Measurements from ENCODE around the gene ANKRD34B.

ANKRD34B gene

GRCh38 chr5:80569961-80570786, at the start of gene ANKRD34B:
TSS of gene ANKRD34B (minus strand) at chr5:80570280. CDS start at chr5:80560019, 10,261 bp downstream.
- Histone ChIP-seq H3K27me3 (ENCODE audit: control insufficient read depth in 2 of 2, insufficient read depth in 2 of 2, low read length in 2 of 2) (peaks cover 26 to 54% of the 10 kb centered on the region in 2 donors), H3K9ac (ENCODE audit: low read depth in 1 of 2, low read length in 2 of 2) (no peak within 1 kb of the TSS), H3K36me3 (ENCODE audit: control insufficient read depth in 2 of 2, insufficient read depth in 2 of 2, low read length in 2 of 2) (no peaks in the 10 kb centered on the region), H3K27ac (ENCODE audit: low read depth in 2 of 2, low read length in 2 of 2) (no peak within 1 kb of the TSS), H3K4me3 (ENCODE audit: low read length in 2 of 2) (peak within 1 kb of the TSS; percentile 7 to 30), H3K4me1 (ENCODE audit: control insufficient read depth in 2 of 2, insufficient read depth in 2 of 2, low read length in 2 of 2) (peaks cover 0 to 4% of the 10 kb centered on the region in 2 donors), H3K9me3 (ENCODE audit: control insufficient read depth in 2 of 2, low read length in 2 of 2) (no peaks in the 10 kb centered on the region)

DNA sequence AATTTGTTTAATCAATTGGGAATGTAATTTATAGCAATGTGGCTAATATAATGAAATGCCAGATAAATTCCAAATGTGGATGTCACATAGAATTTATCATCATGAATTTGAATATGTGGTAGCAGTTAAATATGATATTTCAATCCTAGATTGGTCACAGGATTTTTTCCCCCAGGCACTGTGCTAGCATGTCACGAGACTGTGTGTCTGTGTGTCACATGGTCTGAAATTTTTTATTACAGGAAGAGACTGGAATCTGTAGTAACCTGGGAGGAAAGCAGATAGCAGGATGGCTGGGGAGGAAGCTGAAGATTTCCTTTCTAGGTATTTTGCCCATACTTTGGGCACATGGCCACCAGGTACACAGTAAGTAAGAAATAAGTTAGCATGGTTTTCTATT, 49.0 kb upstream of the ANKRD34B start:
- Histone ChIP-seq H3K36me3 (ENCODE audit: control insufficient read depth in 2 of 2, insufficient read depth in 2 of 2, low read length in 2 of 2) (no peaks in the 10 kb centered on the region), H3K4me3 (ENCODE audit: low read length in 2 of 2) (no peak overlapping the region), H3K9me3 (ENCODE audit: control insufficient read depth in 2 of 2, low read length in 2 of 2) (no peaks in the 10 kb centered on the region), H3K4me1 (ENCODE audit: control insufficient read depth in 2 of 2, insufficient read depth in 2 of 2, low read length in 2 of 2) (peaks cover 0 to 4% of the 10 kb centered on the region in 2 donors), H3K27me3 (ENCODE audit: control insufficient read depth in 2 of 2, insufficient read depth in 2 of 2, low read length in 2 of 2) (no peaks in the 10 kb centered on the region), H3K9ac (ENCODE audit: low read depth in 1 of 2, low read length in 2 of 2) (no peak overlapping the region), H3K27ac (ENCODE audit: low read depth in 2 of 2, low read length in 2 of 2) (no peak overlapping the region)

- Histone ChIP-seq H3K4me3 (ENCODE audit: low read length in 2 of 2) (no peak overlapping the region), H3K27me3 (ENCODE audit: control insufficient read depth in 2 of 2, insufficient read depth in 2 of 2, low read length in 2 of 2) (no peaks in the 10 kb centered on the region), H3K9ac (ENCODE audit: low read depth in 1 of 2, low read length in 2 of 2) (no peak overlapping the region), H3K4me1 (ENCODE audit: control insufficient read depth in 2 of 2, insufficient read depth in 2 of 2, low read length in 2 of 2) (peaks cover 0 to under 1% of the 10 kb centered on the region in 2 donors), H3K9me3 (ENCODE audit: control insufficient read depth in 2 of 2, low read length in 2 of 2) (no peaks in the 10 kb centered on the region), H3K27ac (ENCODE audit: low read depth in 2 of 2, low read length in 2 of 2) (no peak overlapping the region), H3K36me3 (ENCODE audit: control insufficient read depth in 2 of 2, insufficient read depth in 2 of 2, low read length in 2 of 2) (no peaks in the 10 kb centered on the region)
These were observed 48.4 kb upstream of the ANKRD34B start for GRCh38 chr5:80618438-80618837.

DNA sequence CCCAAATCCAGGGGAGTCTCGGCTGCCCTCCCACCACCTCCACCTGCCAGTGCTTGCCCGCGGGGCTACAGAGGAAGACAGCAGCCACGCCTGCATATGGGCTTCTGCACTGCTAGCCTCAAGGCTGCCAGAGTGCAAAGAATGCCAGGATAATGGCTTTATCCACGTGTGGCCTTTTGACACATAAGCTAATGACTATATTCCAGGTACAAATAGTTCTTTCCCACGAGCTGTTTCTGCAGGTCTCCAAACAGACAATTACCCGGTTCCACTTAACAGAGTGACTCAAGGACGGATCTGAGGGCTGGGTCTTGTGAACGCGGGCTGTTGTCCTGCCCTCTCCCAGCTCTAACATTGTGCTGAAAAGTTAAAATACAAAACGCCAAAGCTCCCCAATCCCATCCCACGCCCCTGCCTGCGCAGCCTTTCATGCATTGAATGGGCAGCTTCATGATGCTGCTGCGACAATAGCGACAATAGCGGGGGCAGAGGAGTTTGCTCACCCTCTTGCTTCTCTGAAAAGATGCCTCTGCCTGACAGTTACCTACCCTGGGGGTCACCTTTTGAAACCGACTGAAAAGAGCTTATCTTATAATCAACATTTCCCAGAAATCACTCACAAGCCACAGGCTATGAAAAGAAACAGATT, 45.3 kb upstream of the ANKRD34B start:
- H3K9ac ChIP-seq (ENCODE audit: low read depth in 1 of 2, low read length in 2 of 2), result no peak overlapping the region
- no peaks in the 10 kb centered on the region for H3K9me3 ChIP-seq (ENCODE audit: control insufficient read depth in 2 of 2, low read length in 2 of 2)
- no peaks in the 10 kb centered on the region for H3K27me3 ChIP-seq (ENCODE audit: control insufficient read depth in 2 of 2, insufficient read depth in 2 of 2, low read length in 2 of 2)
- H3K4me1 ChIP-seq (ENCODE audit: control insufficient read depth in 2 of 2, insufficient read depth in 2 of 2, low read length in 2 of 2), result no peaks in the 10 kb centered on the region
- no peak overlapping the region for H3K27ac ChIP-seq (ENCODE audit: low read depth in 2 of 2, low read length in 2 of 2)
- no peaks in the 10 kb centered on the region for H3K36me3 ChIP-seq (ENCODE audit: control insufficient read depth in 2 of 2, insufficient read depth in 2 of 2, low read length in 2 of 2)
- H3K4me3 ChIP-seq (ENCODE audit: low read length in 2 of 2), result no peak overlapping the region

DNA sequence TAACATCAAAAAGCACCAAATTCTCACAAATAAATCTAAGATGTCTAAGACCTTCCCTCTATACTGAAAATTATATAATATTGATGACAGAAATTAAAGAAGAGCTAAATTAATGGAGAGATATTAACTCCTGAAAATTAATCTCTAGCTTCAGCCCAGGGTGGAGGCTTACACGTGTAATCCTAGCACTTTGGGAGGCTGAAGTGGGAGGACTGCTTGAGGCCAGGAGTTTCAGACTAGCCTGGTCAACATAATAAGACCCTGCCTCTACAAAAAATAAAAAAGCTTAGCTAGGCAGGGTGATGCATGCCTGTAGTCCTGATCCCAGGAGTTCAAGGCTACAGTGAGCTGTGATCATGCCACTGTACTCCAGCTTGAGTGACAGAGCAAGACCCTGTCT, 39.6 kb upstream of the ANKRD34B start:
- H3K9me3 ChIP-seq (ENCODE audit: control insufficient read depth in 2 of 2, low read length in 2 of 2), result peaks cover 0 to 4% of the 10 kb centered on the region in 2 donors
- H3K9ac ChIP-seq (ENCODE audit: low read depth in 1 of 2, low read length in 2 of 2), result no peak overlapping the region

GRCh38 chr5:80608731-80609130, 38.7 kb upstream of the ANKRD34B start:
- no peaks in the 10 kb centered on the region for H3K4me1 ChIP-seq (ENCODE audit: control insufficient read depth in 2 of 2, insufficient read depth in 2 of 2, low read length in 2 of 2)
- no peak overlapping the region for H3K4me3 ChIP-seq (ENCODE audit: low read length in 2 of 2)
- no peak overlapping the region for H3K9ac ChIP-seq (ENCODE audit: low read depth in 1 of 2, low read length in 2 of 2)
- peaks cover 0 to 4% of the 10 kb centered on the region in 2 donors for H3K9me3 ChIP-seq (ENCODE audit: control insufficient read depth in 2 of 2, low read length in 2 of 2)
- H3K36me3 ChIP-seq (ENCODE audit: control insufficient read depth in 2 of 2, insufficient read depth in 2 of 2, low read length in 2 of 2), result no peaks in the 10 kb centered on the region
- no peaks in the 10 kb centered on the region for H3K27me3 ChIP-seq (ENCODE audit: control insufficient read depth in 2 of 2, insufficient read depth in 2 of 2, low read length in 2 of 2)
- no peak overlapping the region for H3K27ac ChIP-seq (ENCODE audit: low read depth in 2 of 2, low read length in 2 of 2)

More for the DNA sequence above, 39.6 kb upstream of the ANKRD34B start:
- Histone ChIP-seq H3K27ac (ENCODE audit: low read depth in 2 of 2, low read length in 2 of 2) (no peak overlapping the region), H3K36me3 (ENCODE audit: control insufficient read depth in 2 of 2, insufficient read depth in 2 of 2, low read length in 2 of 2) (no peaks in the 10 kb centered on the region), H3K27me3 (ENCODE audit: control insufficient read depth in 2 of 2, insufficient read depth in 2 of 2, low read length in 2 of 2) (no peaks in the 10 kb centered on the region), H3K4me1 (ENCODE audit: control insufficient read depth in 2 of 2, insufficient read depth in 2 of 2, low read length in 2 of 2) (no peaks in the 10 kb centered on the region), H3K4me3 (ENCODE audit: low read length in 2 of 2) (no peak overlapping the region)

GRCh38 chr5:80607832-80608231, 37.8 kb upstream of the ANKRD34B start:
- H3K27ac ChIP-seq (ENCODE audit: low read depth in 2 of 2, low read length in 2 of 2), result no peak overlapping the region
- H3K27me3 ChIP-seq (ENCODE audit: control insufficient read depth in 2 of 2, insufficient read depth in 2 of 2, low read length in 2 of 2), result no peaks in the 10 kb centered on the region
- H3K9me3 ChIP-seq (ENCODE audit: control insufficient read depth in 2 of 2, low read length in 2 of 2), result peaks cover 0 to 4% of the 10 kb centered on the region in 2 donors
- no peak overlapping the region for H3K9ac ChIP-seq (ENCODE audit: low read depth in 1 of 2, low read length in 2 of 2)
- H3K4me3 ChIP-seq (ENCODE audit: low read length in 2 of 2), result no peak overlapping the region
- no peaks in the 10 kb centered on the region for H3K36me3 ChIP-seq (ENCODE audit: control insufficient read depth in 2 of 2, insufficient read depth in 2 of 2, low read length in 2 of 2)
- no peaks in the 10 kb centered on the region for H3K4me1 ChIP-seq (ENCODE audit: control insufficient read depth in 2 of 2, insufficient read depth in 2 of 2, low read length in 2 of 2)

- Histone ChIP-seq H3K27me3 (ENCODE audit: control insufficient read depth in 2 of 2, insufficient read depth in 2 of 2, low read length in 2 of 2) (no peaks in the 10 kb centered on the region), H3K9ac (ENCODE audit: low read depth in 1 of 2, low read length in 2 of 2) (no peak overlapping the region), H3K4me1 (ENCODE audit: control insufficient read depth in 2 of 2, insufficient read depth in 2 of 2, low read length in 2 of 2) (no peaks in the 10 kb centered on the region), H3K4me3 (ENCODE audit: low read length in 2 of 2) (no peak overlapping the region), H3K27ac (ENCODE audit: low read depth in 2 of 2, low read length in 2 of 2) (no peak overlapping the region), H3K36me3 (ENCODE audit: control insufficient read depth in 2 of 2, insufficient read depth in 2 of 2, low read length in 2 of 2) (no peaks in the 10 kb centered on the region), H3K9me3 (ENCODE audit: control insufficient read depth in 2 of 2, low read length in 2 of 2) (peaks cover 0 to 4% of the 10 kb centered on the region in 2 donors)
These were observed 37.3 kb upstream of the ANKRD34B start for GRCh38 chr5:80607343-80607742.

DNA sequence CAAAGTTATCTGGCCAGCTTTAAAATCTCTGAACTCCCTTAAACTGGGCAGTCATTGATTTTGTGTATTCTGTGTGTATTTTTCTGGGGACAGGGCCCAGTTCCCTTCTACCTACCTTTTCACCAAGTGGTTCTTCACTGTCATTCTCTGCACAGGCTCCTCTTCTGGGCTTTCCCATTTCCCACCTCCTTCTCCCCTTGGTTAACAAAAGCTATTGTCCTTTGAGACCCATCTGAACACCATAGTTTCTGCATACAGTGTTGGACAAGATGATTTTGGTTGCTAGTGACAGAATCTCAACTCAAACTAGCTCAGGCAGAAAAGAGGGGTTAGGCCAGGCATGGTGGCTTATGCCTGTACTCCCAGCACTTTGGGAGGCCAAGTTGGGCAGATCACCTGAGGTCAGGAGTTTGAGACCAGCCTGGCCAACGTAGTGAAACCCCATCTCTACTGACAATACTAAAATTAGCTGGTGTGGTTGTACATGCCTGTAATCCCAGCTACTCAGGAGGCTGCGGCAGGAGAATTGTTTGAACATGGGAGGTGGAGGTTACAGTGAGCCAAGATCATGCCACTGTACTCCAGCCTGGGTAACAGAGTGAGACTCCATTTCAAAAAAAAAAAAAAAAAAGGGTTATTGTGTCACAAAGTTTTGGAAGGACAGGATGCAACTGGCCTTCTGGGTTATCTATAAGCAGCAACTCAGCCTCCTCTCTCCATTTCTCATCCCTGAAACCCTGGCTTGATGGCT, 31.0 kb upstream of the ANKRD34B start:
- Histone ChIP-seq H3K9me3 (ENCODE audit: control insufficient read depth in 2 of 2, low read length in 2 of 2) (no peaks in the 10 kb centered on the region), H3K9ac (ENCODE audit: low read depth in 1 of 2, low read length in 2 of 2) (no peak overlapping the region), H3K4me3 (ENCODE audit: low read length in 2 of 2) (no peak overlapping the region), H3K27ac (ENCODE audit: low read depth in 2 of 2, low read length in 2 of 2) (no peak overlapping the region), H3K27me3 (ENCODE audit: control insufficient read depth in 2 of 2, insufficient read depth in 2 of 2, low read length in 2 of 2) (no peaks in the 10 kb centered on the region), H3K36me3 (ENCODE audit: control insufficient read depth in 2 of 2, insufficient read depth in 2 of 2, low read length in 2 of 2) (no peaks in the 10 kb centered on the region), H3K4me1 (ENCODE audit: control insufficient read depth in 2 of 2, insufficient read depth in 2 of 2, low read length in 2 of 2) (no peaks in the 10 kb centered on the region)

- Histone ChIP-seq H3K27ac (ENCODE audit: low read depth in 2 of 2, low read length in 2 of 2) (no peak overlapping the region), H3K9me3 (ENCODE audit: control insufficient read depth in 2 of 2, low read length in 2 of 2) (no peaks in the 10 kb centered on the region), H3K9ac (ENCODE audit: low read depth in 1 of 2, low read length in 2 of 2) (no peak overlapping the region), H3K27me3 (ENCODE audit: control insufficient read depth in 2 of 2, insufficient read depth in 2 of 2, low read length in 2 of 2) (no peaks in the 10 kb centered on the region), H3K36me3 (ENCODE audit: control insufficient read depth in 2 of 2, insufficient read depth in 2 of 2, low read length in 2 of 2) (no peaks in the 10 kb centered on the region), H3K4me1 (ENCODE audit: control insufficient read depth in 2 of 2, insufficient read depth in 2 of 2, low read length in 2 of 2) (no peaks in the 10 kb centered on the region), H3K4me3 (ENCODE audit: low read length in 2 of 2) (no peak overlapping the region)
These were observed 27.4 kb upstream of the ANKRD34B start for GRCh38 chr5:80597500-80597899.
